Aorta (tissue), 5 donors: Measurements from ENCODE around the gene HAO1. TPM values are rescaled to one million over a fixed set of nuclear protein-coding genes. Genes with fewer than 3 reads are reported as not detected.

Source experiments
- ATAC-seq: fragments of 200-7000 bp; cut with Tn5 transposase; one replicate; pipeline ENCODE4 v1.9.1; 2022; ENCODE audit warnings: moderate library complexity; ENCODE audit not compliant: low FRiP score
- DNase-seq, 2 donors: peaks; one replicate each; pipeline ENCODE4 v3.0.0-alpha.2; 2020
- H3K27ac ChIP-seq, 2 donors: one replicate each; pipeline ENCODE4 v1.5.1; 2013; ENCODE audit warnings: low read length in 2 of 2, mild to moderate bottlenecking in 2 of 2, moderate library complexity in 2 of 2, control low read depth in 1 of 2, inconsistent platforms in 1 of 2, low read depth in 1 of 2
- H3K27me3 ChIP-seq, 2 donors: one replicate each; pipeline ENCODE4 v1.6.1; 2013; ENCODE audit warnings: control low read depth in 1 of 2, low read length in 1 of 2, mild to moderate bottlenecking in 1 of 2, moderate library complexity in 1 of 2; ENCODE audit not compliant: insufficient read depth in 2 of 2, control insufficient read depth in 1 of 2
- H3K36me3 ChIP-seq, 2 donors: one replicate each; pipeline ENCODE4 v1.6.1; 2013; ENCODE audit warnings: control low read depth in 1 of 2, low read length in 1 of 2, mild to moderate bottlenecking in 1 of 2; ENCODE audit not compliant: insufficient read depth in 2 of 2, control insufficient read depth in 1 of 2
- H3K4me1 ChIP-seq, 2 donors: one replicate each; pipeline ENCODE4 v1.6.1; 2013; ENCODE audit warnings: low read length in 2 of 2, control low read depth in 1 of 2, mild to moderate bottlenecking in 1 of 2, moderate library complexity in 1 of 2; ENCODE audit not compliant: insufficient read depth in 2 of 2, control insufficient read depth in 1 of 2
- H3K4me3 ChIP-seq, 2 donors: one replicate each; pipeline ENCODE4 v1.5.1; 2013; ENCODE audit warnings: low read length in 2 of 2, control low read depth in 1 of 2, mild to moderate bottlenecking in 1 of 2
- H3K9me3 ChIP-seq: one replicate; pipeline ENCODE4 v1.6.1; 2013; ENCODE audit warnings: mild to moderate bottlenecking, low read length; ENCODE audit not compliant: control insufficient read depth
- WGBS, 2 donors: extraction: QIAGEN DNeasy Blood & Tissue Kit; methylation state at CpG; one replicate each; pipeline ENCODE4 v1.1.7; 2013; 5-methylcytosine and 5-hydroxymethylcytosine counted together
- intact Hi-C, 2 donors: fragments of 100-400 bp; cut with DNase I; formaldehyde crosslinking; loops; one replicate each; pipeline versions ENCODE4 v1.14.2 to v1.15.0; 2022
- long read RNA-seq, 2 donors: library from polyadenylated mRNA; unstranded; transcript quantifications; one replicate each; pipeline ENCODE4 v2.0.0, GENCODE V29; 2020 to 2021
- polyA plus RNA-seq, 2 donors: library from polyadenylated mRNA; stranded (reverse); fragments of 200-250 nt; gene quantifications; one replicate each; pipeline ENCODE4 v1.2.3, GENCODE V29; 2013
- total RNA-seq, 2 donors: library from RNA; stranded (reverse); fragmentation: NEBNext Ultra II Directional; extraction: Animal tissue kit (Norgen Biotek cat#: 25700); gene quantifications; one replicate each; pipeline ENCODE4 v1.2.1, GENCODE V29; 2021
- donor health status: healthy with polysubstance abuse.
- donor health status: Bipolar disorder and iron deficiency.
- donor health status: DM: no; HTN: no; CAD: no.
- donor health status: DM: no; HTN: no; CAD: no.
- donor health status: DM: yes; HTN: yes; CAD: no.

The HAO1 gene
- total RNA-seq (not detected), polyA plus RNA-seq (not detected)
- long read RNA-seq, donor 1, result 0 reads
- long read RNA-seq, donor 2, result 0 reads

DNA sequence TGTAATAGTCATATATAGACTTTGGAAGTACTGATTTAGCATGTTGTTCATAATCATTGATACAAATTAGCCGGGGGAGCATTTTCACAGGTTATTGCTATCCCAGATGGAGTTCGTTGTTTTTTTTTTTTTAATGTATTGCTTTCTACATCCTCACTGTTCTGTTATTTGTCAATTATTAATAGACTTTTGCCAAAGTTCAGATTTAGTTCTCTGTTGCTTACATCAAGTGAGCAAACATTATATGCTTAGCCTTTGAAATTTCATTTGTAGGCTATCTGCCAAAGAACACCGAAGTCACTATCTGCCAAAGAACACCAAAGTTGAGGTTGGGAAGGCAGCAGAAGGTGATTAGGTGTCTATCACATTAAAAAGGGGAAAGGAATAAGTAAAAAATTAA, at the start of gene HAO1:
TSS of gene HAO1 (minus strand) at position 118 of the 400 bp plus-strand sequence. CDS start at position 82, 36 bp downstream.
- H3K27ac ChIP-seq, result no peak within 1 kb of the TSS
- no peak within 1 kb of the TSS for H3K4me3 ChIP-seq
- no peaks in the 10 kb centered on the region for H3K4me1 ChIP-seq
- intact Hi-C loops, result no loop called here
- 85 to 87% methylated on average over 3 of the region's 3 CpGs for WGBS, 2 donors
- no peak for ATAC-seq
- no peaks in the 10 kb centered on the region for H3K36me3 ChIP-seq
- no peak for DNase-seq
- H3K27me3 ChIP-seq, result no peaks in the 10 kb centered on the region
- H3K9me3 ChIP-seq, result no peaks in the 10 kb centered on the region

DNA sequence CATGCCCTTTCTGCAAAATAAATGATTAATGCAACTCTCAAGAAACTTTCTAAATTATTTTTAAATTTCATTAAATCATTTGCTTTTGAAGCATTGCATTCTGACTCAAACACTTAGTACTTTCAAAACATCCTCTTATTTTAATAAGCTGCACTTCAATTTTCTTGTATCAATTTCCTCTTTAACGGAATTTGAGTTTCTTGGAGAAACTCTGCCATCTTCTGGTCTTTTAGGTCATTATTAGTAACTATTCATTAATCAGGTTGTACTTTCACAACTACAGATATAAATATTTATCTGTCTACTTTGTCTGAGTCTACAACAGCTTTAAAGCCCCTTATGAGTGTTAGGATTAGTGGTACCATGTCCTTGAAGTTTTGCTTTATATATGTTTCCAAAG, 49.1 kb upstream of the HAO1 start:
- peaks cover 1% of the 10 kb centered on the region for H3K9me3 ChIP-seq
- no peaks in the 10 kb centered on the region for H3K27me3 ChIP-seq
- no peak overlapping the region for H3K4me3 ChIP-seq
- no peak for DNase-seq
- WGBS, 2 donors, result 39 to 61% methylated on average over 1 of the region's 1 CpG
- H3K4me1 ChIP-seq, result no peaks in the 10 kb centered on the region
- intact Hi-C loops, result no loop called here
- ATAC-seq, result no peak
- peaks cover 2 to 6% of the 10 kb centered on the region in 2 donors for H3K36me3 ChIP-seq
- no peak overlapping the region for H3K27ac ChIP-seq

DNA sequence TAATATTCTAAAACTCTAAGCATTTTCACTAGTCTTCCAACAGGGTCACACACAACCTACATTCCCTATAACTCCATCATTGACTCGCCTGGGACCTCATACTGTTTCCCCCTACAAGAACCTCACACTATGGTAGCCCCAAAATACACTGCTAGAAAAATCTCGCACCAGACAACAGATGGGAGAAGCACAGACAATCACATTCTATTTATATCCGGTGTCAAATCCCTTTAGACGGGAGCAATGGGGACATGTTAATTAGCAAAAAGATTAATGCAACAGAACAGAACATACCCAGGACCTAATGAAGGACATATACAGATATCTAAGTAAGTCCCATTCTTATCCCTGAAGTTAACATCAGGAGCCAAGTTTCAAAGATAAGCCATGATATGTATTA, 45.7 kb upstream of the HAO1 start:
- whole genome bisulfite sequencing, 2 donors, result 95 to 97% methylated on average over 4 of the region's 4 CpGs
- H3K27me3 ChIP-seq, result no peaks in the 10 kb centered on the region
- H3K4me1 ChIP-seq, result no peaks in the 10 kb centered on the region
- no peak for ATAC-seq
- peaks cover 2% of the 10 kb centered on the region in 2 donors for H3K36me3 ChIP-seq
- no peak overlapping the region for H3K4me3 ChIP-seq
- intact Hi-C loops, result no loop called here
- DNase-seq, result no peak
- H3K27ac ChIP-seq, result no peak overlapping the region
- no peaks in the 10 kb centered on the region for H3K9me3 ChIP-seq

DNA sequence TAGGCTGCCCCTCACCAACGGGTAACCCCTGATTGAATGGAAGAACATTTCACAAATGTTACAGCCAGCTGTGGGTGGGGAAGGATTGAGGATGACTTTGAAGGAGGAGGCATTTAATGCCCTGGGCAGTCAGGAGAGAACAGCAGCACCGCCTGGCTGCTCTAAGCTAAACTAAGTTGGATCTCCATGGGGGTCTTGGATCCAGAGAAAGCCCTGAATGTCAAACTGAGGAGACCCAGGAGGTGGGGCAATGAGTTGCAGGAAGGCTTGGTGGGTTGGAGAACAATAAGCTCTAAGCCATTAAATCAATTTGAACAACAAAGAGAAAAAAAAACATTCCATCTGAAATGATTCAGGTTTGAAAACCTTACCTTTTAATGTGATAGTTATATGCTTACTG, 43.9 kb upstream of the HAO1 start:
- no peaks in the 10 kb centered on the region for H3K27me3 ChIP-seq
- no peaks in the 10 kb centered on the region for H3K4me1 ChIP-seq
- H3K27ac ChIP-seq, result no peak overlapping the region
- peaks cover 0 to 2% of the 10 kb centered on the region in 2 donors for H3K36me3 ChIP-seq
- ATAC-seq, result no peak
- intact Hi-C loops, result no loop called here
- H3K4me3 ChIP-seq, result no peak overlapping the region
- no peak for DNase-seq
- WGBS, 2 donors, result 89 to 90% methylated on average over 2 of the region's 2 CpGs
- no peaks in the 10 kb centered on the region for H3K9me3 ChIP-seq

DNA sequence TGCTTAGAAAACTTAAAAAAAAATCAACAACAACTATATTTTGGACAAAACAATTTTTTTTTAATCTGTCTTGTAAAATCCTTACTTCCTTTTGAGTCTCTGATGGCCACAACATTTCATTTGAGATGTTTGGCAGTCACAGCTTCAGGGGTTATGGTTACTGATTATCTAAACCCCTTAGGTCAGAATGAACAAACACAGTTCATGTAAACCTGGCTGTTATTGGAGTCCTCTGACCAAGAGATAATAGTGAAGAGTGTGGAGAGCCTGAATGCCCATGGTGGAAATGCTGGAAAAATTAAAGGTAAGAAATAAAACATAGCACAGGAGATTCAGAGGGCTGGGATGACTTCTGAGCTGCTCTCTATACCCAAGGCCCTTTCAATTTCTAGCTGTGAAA, 41.1 kb upstream of the HAO1 start:
- no peak for ATAC-seq
- Histone ChIP-seq H3K27me3 (no peaks in the 10 kb centered on the region), H3K4me3 (no peak overlapping the region), H3K36me3 (peaks cover 0 to 2% of the 10 kb centered on the region in 2 donors), H3K9me3 (no peaks in the 10 kb centered on the region), H3K4me1 (no peaks in the 10 kb centered on the region), H3K27ac (no peak overlapping the region)
- no peak for DNase-seq
- intact Hi-C loops, result no loop called here

DNA sequence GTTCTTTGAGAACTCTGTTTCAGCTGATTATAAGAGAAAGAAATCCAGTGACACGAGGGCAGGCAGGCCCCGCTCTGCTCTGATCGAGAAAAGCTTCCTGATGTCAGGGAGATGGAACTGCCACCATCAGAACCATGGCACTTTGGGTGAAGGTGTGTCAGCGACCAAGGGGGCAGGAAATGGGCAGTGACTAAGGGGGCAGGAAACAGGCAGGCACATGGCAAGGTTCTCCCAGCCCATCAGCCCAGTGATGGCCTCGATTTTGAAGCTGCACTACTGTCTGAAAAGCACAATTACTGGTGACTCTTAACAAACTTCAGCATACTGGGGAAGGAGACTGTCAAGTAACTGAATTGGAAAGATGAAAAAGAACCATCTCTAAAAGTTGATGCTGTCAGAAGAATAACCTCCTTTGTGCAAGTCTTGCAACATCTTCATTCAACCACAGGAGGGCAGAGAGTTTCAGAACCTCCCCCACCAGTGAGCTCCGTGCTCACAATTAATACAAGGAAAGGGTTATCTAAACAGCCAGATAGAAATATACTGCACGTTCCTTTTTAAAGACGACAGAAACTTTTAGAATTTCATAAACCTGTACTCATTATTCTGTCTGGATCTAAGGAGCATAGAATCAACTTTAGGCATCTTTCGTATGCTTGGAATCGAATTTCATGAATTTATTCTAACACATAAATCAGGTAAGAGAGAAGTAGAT, 40.2 kb upstream of the HAO1 start:
- no peaks in the 10 kb centered on the region for H3K27me3 ChIP-seq
- no peak for ATAC-seq
- H3K36me3 ChIP-seq, result peaks cover 0 to 2% of the 10 kb centered on the region in 2 donors
- DNase-seq, result no peak
- no peaks in the 10 kb centered on the region for H3K4me1 ChIP-seq
- WGBS, 2 donors, result 67 to 68% methylated on average over 10 of the region's 10 CpGs
- H3K9me3 ChIP-seq, result no peaks in the 10 kb centered on the region
- no peak overlapping the region for H3K4me3 ChIP-seq
- intact Hi-C loops, result no loop called here
- no peak overlapping the region for H3K27ac ChIP-seq

DNA sequence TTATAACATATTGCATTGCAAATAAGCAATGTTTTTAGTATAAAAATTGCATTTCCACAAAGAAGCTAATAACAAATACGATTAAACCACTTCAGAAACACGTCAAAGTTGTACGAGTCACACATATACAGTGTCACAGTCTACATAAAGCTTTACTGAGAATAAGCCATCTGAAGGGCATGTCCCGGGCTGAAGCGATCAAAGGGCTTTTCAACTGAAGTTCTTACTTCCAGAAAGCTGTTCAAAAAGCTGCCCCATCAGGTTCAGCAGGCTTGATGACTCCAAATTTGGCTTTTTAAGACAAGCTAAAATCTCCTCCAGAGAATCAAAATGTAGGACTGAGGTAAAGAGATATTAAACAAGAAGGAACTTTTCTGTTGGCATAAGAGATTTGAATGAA, 37.5 kb upstream of the HAO1 start:
- Histone ChIP-seq H3K27ac (no peak overlapping the region), H3K4me1 (no peaks in the 10 kb centered on the region), H3K27me3 (no peaks in the 10 kb centered on the region), H3K9me3 (no peaks in the 10 kb centered on the region), H3K36me3 (peaks cover 0 to 2% of the 10 kb centered on the region in 2 donors), H3K4me3 (no peak overlapping the region)
- WGBS, 2 donors, result 96% methylated on average over 5 of the region's 5 CpGs
- no peak for DNase-seq
- intact Hi-C loops, result no loop called here
- no peak for ATAC-seq

DNA sequence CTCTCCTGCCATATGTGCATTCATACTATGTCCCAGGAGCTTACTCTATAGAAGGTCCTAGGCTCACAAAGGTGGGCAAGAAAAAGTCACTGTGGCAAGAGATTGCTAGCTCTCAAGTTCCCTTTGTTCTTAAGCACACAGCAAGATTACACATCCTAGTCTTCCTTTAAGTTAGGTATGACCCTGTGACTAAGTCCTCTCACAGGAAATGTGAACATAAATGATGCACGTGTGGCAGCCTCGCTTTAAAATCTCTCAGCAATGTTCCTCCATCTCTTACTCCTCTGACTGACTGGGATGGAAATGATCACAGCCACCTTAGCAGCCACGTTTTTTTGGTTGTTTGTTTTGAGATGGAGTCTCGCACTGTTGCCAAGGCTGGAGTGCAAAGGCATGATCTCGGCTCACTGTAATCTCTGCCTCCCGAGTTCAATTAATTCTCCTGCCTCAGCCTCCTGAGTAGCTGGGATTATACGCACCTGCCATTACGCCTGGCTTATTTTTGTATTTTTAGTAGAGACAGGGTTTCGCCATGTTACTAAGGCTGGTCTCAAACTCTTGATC, 35.7 kb upstream of the HAO1 start:
- no peaks in the 10 kb centered on the region for H3K4me1 ChIP-seq
- H3K4me3 ChIP-seq, result no peak overlapping the region
- DNase-seq (no peak), ATAC-seq (no peak)
- H3K27me3 ChIP-seq, result no peaks in the 10 kb centered on the region
- no peaks in the 10 kb centered on the region for H3K9me3 ChIP-seq
- intact Hi-C loops, result no loop called here
- 45 to 55% methylated on average over 9 of the region's 9 CpGs for WGBS, 2 donors
- H3K27ac ChIP-seq, result no peak overlapping the region
- H3K36me3 ChIP-seq, result no peaks in the 10 kb centered on the region

DNA sequence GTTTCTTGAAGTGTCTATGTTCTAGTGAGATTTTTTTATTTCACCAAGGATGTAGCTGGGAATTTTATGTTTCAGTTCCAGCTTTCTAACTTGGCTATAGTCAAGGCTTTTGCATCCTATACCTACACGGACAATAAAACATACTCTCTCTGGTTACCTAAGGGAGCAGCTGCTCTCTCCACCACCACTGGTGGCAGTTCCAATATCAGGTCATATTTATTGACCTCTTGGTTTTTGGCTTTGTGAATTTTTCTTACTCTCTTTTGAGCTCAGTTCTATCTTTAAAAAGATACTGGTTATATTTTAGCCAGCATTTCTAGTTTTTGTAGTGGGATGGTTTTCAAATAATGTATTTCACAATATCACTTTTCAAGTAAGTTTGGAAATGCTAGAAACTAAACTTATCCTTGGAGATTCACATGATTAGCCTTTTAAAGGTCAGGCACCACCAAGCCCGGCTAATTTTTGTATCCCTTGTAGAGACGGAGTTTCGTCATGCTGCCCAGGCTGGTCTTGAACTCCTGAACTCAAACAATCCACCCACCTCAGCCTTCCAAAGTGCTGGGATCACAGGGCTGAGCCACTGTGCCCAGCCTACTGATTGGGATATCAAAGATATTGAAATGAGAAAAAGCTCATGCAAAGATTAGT, 34.7 kb upstream of the HAO1 start:
- Histone ChIP-seq H3K36me3 (no peaks in the 10 kb centered on the region), H3K27ac (no peak overlapping the region), H3K4me3 (no peak overlapping the region), H3K9me3 (no peaks in the 10 kb centered on the region), H3K27me3 (no peaks in the 10 kb centered on the region), H3K4me1 (no peaks in the 10 kb centered on the region)
- ATAC-seq (no peak), DNase-seq (no peak)
- WGBS, 2 donors, result 89 to 93% methylated on average over 4 of the region's 4 CpGs
- intact Hi-C loops, result no loop called here
